Measurements from ENCODE around the gene CDC42EP1.

GRCh38 chr22:37618674-37619073 is 58.4 kb downstream of the CDC42EP1 start:
- TF ChIP-seq CTCF (conservative IDR thresholded peaks at IDR 0.05; ENCODE audit: low read length) (no peak), EZH2phosphoT487 (IDR thresholded peaks at IDR 0.05; ENCODE audit: borderline replicate concordance) (no peak)
